Mammary epithelial cell (primary cell): Measurements from ENCODE around the gene MST1R.

Experiments used
- EZH2 ChIP-seq: IDR thresholded peaks from 2 replicates; pipeline ENCODE4 v1.6.1; 2012; ENCODE audit warnings: low read length, inconsistent platforms, borderline replicate concordance
- TF ChIP-seq, protein P1 (sequence below), 2 donors: IDR thresholded peaks in 1 of 2; conservative IDR thresholded peaks in 1 of 2; 2 replicates each; pipeline ENCODE4 v1.5.1; 2011 to 2012; ENCODE audit warnings: inconsistent platforms in 2 of 2, low read length in 2 of 2, mild to moderate bottlenecking in 2 of 2, control low read depth in 1 of 2, low read depth in 1 of 2; ENCODE audit not compliant: insufficient read depth in 1 of 2; ENCODE audit errors: extremely low read depth in 1 of 2

DNA sequence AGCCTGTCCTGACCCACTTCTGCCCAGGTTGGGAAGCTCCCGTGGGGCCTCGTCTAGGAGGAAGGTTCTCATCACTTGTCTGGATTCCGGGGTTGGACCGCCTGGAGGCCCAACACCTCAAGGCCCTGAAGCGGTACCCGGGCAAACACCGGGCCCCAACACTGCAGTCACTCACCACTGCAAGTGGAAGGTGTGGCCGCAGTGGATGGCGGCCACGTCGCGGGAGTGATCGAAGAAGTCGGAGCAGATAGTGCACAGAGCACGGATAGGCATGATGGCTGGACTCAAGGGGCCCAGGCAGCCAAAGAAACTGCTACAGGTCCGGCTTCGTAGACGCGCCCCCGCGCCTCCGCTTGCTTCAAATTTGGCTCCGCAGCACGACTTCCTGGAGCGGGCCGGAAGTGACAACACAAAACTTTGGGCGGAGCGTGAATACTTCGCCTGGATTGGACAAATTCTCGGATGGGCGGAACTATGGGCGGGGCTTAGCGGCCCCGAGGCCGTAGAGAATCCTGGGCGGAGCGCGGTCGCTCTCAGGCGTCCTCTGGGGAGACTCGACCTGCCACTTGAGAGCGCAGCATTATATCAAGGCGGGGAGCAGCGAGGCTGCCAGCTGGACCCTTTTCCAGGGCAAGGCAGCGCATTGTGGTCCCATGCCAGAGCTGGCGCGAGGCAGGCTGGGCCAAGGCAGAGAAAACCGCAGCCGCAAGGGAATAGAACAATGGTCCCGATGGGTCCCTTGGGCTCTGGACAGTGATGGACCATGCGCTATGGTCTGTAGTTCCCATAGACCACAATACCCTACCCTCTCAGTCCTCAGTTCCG lies 47.3 kb downstream of the MST1R start, which contains the start of gene TRAIP:
- TF ChIP-seq EZH2, result no peak
- TF ChIP-seq, protein P1, sequence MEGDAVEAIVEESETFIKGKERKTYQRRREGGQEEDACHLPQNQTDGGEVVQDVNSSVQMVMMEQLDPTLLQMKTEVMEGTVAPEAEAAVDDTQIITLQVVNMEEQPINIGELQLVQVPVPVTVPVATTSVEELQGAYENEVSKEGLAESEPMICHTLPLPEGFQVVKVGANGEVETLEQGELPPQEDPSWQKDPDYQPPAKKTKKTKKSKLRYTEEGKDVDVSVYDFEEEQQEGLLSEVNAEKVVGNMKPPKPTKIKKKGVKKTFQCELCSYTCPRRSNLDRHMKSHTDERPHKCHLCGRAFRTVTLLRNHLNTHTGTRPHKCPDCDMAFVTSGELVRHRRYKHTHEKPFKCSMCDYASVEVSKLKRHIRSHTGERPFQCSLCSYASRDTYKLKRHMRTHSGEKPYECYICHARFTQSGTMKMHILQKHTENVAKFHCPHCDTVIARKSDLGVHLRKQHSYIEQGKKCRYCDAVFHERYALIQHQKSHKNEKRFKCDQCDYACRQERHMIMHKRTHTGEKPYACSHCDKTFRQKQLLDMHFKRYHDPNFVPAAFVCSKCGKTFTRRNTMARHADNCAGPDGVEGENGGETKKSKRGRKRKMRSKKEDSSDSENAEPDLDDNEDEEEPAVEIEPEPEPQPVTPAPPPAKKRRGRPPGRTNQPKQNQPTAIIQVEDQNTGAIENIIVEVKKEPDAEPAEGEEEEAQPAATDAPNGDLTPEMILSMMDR (conservative IDR thresholded peaks at IDR 0.05 in 1 of 2, IDR thresholded peaks at IDR 0.05 in 1 of 2; ENCODE audit: extremely low read depth in 1 of 2, insufficient read depth in 1 of 2, low read depth in 1 of 2, low read length in 2 of 2), result no peak
